Endothelial cell of umbilical vein (primary cell): ENCODE data around the gene GRID1. TPM values are rescaled to one million over a fixed set of nuclear protein-coding genes. Genes with fewer than 3 reads are reported as not detected.

Source experiments
- BruUV-seq: library from RNA; stranded (reverse); fragments of 400-500 nt; replicated peaks from 2 replicates; lab custom pipeline; 2021; lab: Mats Ljungman, UMichigan
- CTCF ChIA-PET: fragments of 300-600, 350-600 bp; sonication (Branson Sonifier 250); formaldehyde crosslinking; loops from one replicate; lab custom pipeline; 2021; ENCODE audit warnings: antibody characterized with exemption, inconsistent platforms; lab: Charles Lee
- POLR2A ChIA-PET: fragments of 300-600, 350-600 bp; sonication (Branson Sonifier 250); formaldehyde crosslinking; loops from one replicate; lab custom pipeline; 2021; ENCODE audit warnings: antibody characterized with exemption, inconsistent platforms; lab: Charles Lee
- DNase-seq: peaks from one replicate; pipeline ENCODE4 v3.0.0-alpha.2; 2011; ENCODE audit warnings: low read depth, low spot score
- FAIRE-seq: peaks from 2 replicates; lab custom pipeline; 2011; peaks lifted over from hg19 to GRCh38; lab: Jason Lieb, UNC
- H2AFZ ChIP-seq: 2 replicates; pipeline ENCODE4 v1.6.0; 2012; ENCODE audit warnings: low read depth, low read length, control low read depth, inconsistent platforms
- H3K27ac ChIP-seq: 2 replicates; pipeline ENCODE4 v1.5.1; 2011; ENCODE audit warnings: low read depth, mild to moderate bottlenecking, control low read depth, low read length, moderate library complexity; ENCODE audit not compliant: insufficient read depth
- H3K27me3 ChIP-seq, 2 experiments: 2 replicates each; pipeline versions ENCODE4 v1.6.0 to v1.6.1; 2011; ENCODE audit warnings: low read length in 2 of 2, mixed read lengths in 1 of 2; ENCODE audit not compliant: control insufficient read depth in 2 of 2, insufficient read depth in 2 of 2
- H3K36me3 ChIP-seq, 2 experiments: 2 replicates in 1 of 2; 3 replicates in 1 of 2; pipeline ENCODE4 v1.5.1; 2011; ENCODE audit warnings: low read length in 2 of 2, mild to moderate bottlenecking in 1 of 2, moderate library complexity in 1 of 2; ENCODE audit not compliant: control insufficient read depth in 2 of 2, insufficient read depth in 2 of 2; ENCODE audit errors: extremely low read depth in 1 of 2
- H3K4me1 ChIP-seq: 3 replicates; pipeline ENCODE4 v1.5.1; 2011; ENCODE audit warnings: mild to moderate bottlenecking, low read length; ENCODE audit not compliant: control insufficient read depth, insufficient read depth; ENCODE audit errors: extremely low read depth
- H3K4me2 ChIP-seq: 2 replicates; pipeline ENCODE4 v1.6.1; 2011; ENCODE audit warnings: low read length, control low read depth, mixed read lengths; ENCODE audit not compliant: insufficient read depth
- H3K4me3 ChIP-seq, 3 experiments: fragments of 200-600 bp in 1 of 3; sonication (generic), shearing (Covaris generic) in 1 of 3; replicated peaks in 1 of 3; 2 replicates each; pipeline ENCODE4 v1.5.1; 2011 to 2016; ENCODE audit warnings: control low read depth in 3 of 3, low read length in 3 of 3, mild to moderate bottlenecking in 2 of 3, inconsistent platforms in 1 of 3, low read depth in 1 of 3, moderate library complexity in 1 of 3; ENCODE audit not compliant: insufficient read depth in 1 of 3
- H3K79me2 ChIP-seq: 2 replicates; pipeline ENCODE4 v1.6.0; 2012; ENCODE audit warnings: low read length, inconsistent platforms; ENCODE audit not compliant: control insufficient read depth, insufficient read depth
- H3K9ac ChIP-seq: replicated peaks from 2 replicates; pipeline ENCODE3; 2011; ENCODE audit warnings: low read length, control low read depth; ENCODE audit not compliant: insufficient read depth; ENCODE audit errors: extremely low read depth
- H3K9me1 ChIP-seq: replicated peaks from 3 replicates; pipeline ENCODE4 v1.6.0; 2011; ENCODE audit warnings: mild to moderate bottlenecking, low read length; ENCODE audit not compliant: control insufficient read depth, insufficient read depth; ENCODE audit errors: extremely low read depth
- H3K9me3 ChIP-seq: replicated peaks from 2 replicates; pipeline ENCODE4 v1.5.1; 2012; ENCODE audit warnings: low read length, inconsistent platforms; ENCODE audit not compliant: control insufficient read depth, insufficient read depth
- H4K20me1 ChIP-seq: replicated peaks from 2 replicates; pipeline ENCODE3; 2011; ENCODE audit warnings: mild to moderate bottlenecking, low read length; ENCODE audit not compliant: control insufficient read depth, insufficient read depth; ENCODE audit errors: extremely low read depth
- CTCF ChIP-seq, 2 donors: IDR thresholded peaks; 1 replicate in 1 of 2; 2 replicates in 1 of 2; pipeline ENCODE4 v1.5.1; 2011; ENCODE audit warnings: low read length in 2 of 2, mild to moderate bottlenecking in 2 of 2, moderate library complexity in 2 of 2, control low read depth in 1 of 2, inconsistent platforms in 1 of 2, low read depth in 1 of 2; ENCODE audit not compliant: insufficient read depth in 1 of 2; ENCODE audit errors: extremely low read depth in 1 of 2
- EZH2 ChIP-seq: IDR thresholded peaks from 2 replicates; pipeline ENCODE4 v1.6.1; 2012; ENCODE audit warnings: borderline replicate concordance, low read depth, mild to moderate bottlenecking, moderate library complexity, low read length, inconsistent platforms; ENCODE audit not compliant: severe bottlenecking
- FOS ChIP-seq: IDR thresholded peaks from 2 replicates; pipeline ENCODE4 v1.6.1; 2011; ENCODE audit warnings: mild to moderate bottlenecking, low read length, moderate library complexity, borderline replicate concordance; ENCODE audit not compliant: insufficient read depth
- GATA2 ChIP-seq: IDR thresholded peaks from 2 replicates; pipeline ENCODE4 v1.7.0; 2011; ENCODE audit warnings: low read depth, mild to moderate bottlenecking, moderate library complexity, mixed read lengths, low read length; ENCODE audit not compliant: insufficient read length, insufficient read depth
- JUN ChIP-seq: IDR thresholded peaks from 2 replicates; pipeline ENCODE4 v1.6.1; 2011; ENCODE audit warnings: borderline replicate concordance, low read depth; ENCODE audit not compliant: insufficient read length, insufficient read depth
- MAX ChIP-seq: IDR thresholded peaks from 2 replicates; pipeline ENCODE4 v1.6.1; 2011; ENCODE audit not compliant: insufficient read depth, insufficient read length
- MYC ChIP-seq: IDR thresholded peaks from one replicate; pipeline ENCODE4 v1.6.1; 2011; ENCODE audit warnings: mild to moderate bottlenecking, low read depth, low read length
- POLR2A ChIP-seq: IDR thresholded peaks from 2 replicates; pipeline ENCODE4 v1.6.1; 2012; ENCODE audit warnings: low read depth, mild to moderate bottlenecking, control low read depth, low read length
- POLR2AphosphoS5 ChIP-seq: IDR thresholded peaks from 2 replicates; pipeline ENCODE4 v1.6.1; 2012; ENCODE audit warnings: low read depth, mild to moderate bottlenecking, control low read depth, low read length, moderate library complexity; ENCODE audit not compliant: insufficient read depth
- dilution Hi-C: fragments of 300-500 bp; cut with MboI; formaldehyde crosslinking; loops from one replicate; pipeline ENCODE4 v1.15.0; 2019; ENCODE audit warnings: low sequenced_read_pairs; ENCODE audit not compliant: extremely low pct_ligation_motif_present
- intact Hi-C: fragments of 100-400 bp; cut with micrococcal nuclease; formaldehyde crosslinking; loops from one replicate; pipeline ENCODE4 v1.10.0; 2022
- polyA plus RNA-seq, 4 experiments: library from polyadenylated mRNA; depleted of rRNA in 3 of 4; stranded (reverse) in 3 of 4; unstranded in 1 of 4; fragments of >200 nt; gene quantifications; 2 replicates each; pipeline versions ENCODE4 v1.2.1 to v1.2.3, GENCODE V29; 2011 to 2012; ENCODE audit warnings: missing spikeins in 1 of 4
- total RNA-seq: library from RNA; stranded (reverse); gene quantifications from 2 replicates; pipeline ENCODE4 v1.2.3, GENCODE V29; 2021

GRID1 gene
- total and polyA plus RNA-seq, 2 donors (not counting 3 experiments of a cell fraction or from before 2014, with no cell fraction given), result not detected

- H3K27ac ChIP-seq, result no peak overlapping the region
These were observed 32.0 kb downstream of the GRID1 start for GRCh38 chr10:86334488-86335085.

More at GRCh38 chr10:86334488-86335085, 32.0 kb downstream of the GRID1 start:
- H3K9me1 ChIP-seq, result no peaks in the 10 kb centered on the region
- POLR2A ChIA-PET, result no interaction called here
- no peak overlapping the region for H3K4me2 ChIP-seq
- no peak for FAIRE-seq
- H3K9me3 ChIP-seq, result no peaks in the 10 kb centered on the region
- H3K27me3 ChIP-seq, result no peaks in the 10 kb centered on the region
- no peaks in the 10 kb centered on the region for H3K4me1 ChIP-seq
- TF ChIP-seq POLR2AphosphoS5 (no peak), JUN (no peak), CTCF (IDR thresholded peaks at IDR 0.05; ENCODE audit: extremely low read depth in 1 of 2, insufficient read depth in 1 of 2, low read depth in 1 of 2, low read length in 2 of 2) (no peak), GATA2 (no peak), EZH2 (no peak), MAX (no peak), MYC (no peak), POLR2A (no peak), FOS (no peak)
- no peaks in the 10 kb centered on the region for H3K36me3 ChIP-seq
- H3K4me3 ChIP-seq, result no peak overlapping the region
- CTCF ChIA-PET, result no interaction called here
- H3K79me2 ChIP-seq, result no peaks in the 10 kb centered on the region
- no peaks in the 10 kb centered on the region for H4K20me1 ChIP-seq
- H3K9ac ChIP-seq, result no peak overlapping the region
- BruUV-seq, result no TSS peak
- dilution Hi-C loops (no loop called here), intact Hi-C loops (no loop called here)
- H2AFZ ChIP-seq, result no peak overlapping the region
- DNase-seq, result no peak
